ENCODE data around the gene EEF2.
"Not testable (repeated sequence)": the region's sequence is repeated elsewhere in the genome, so short reads cannot be mapped to it uniquely, and the experiment has no call there.

EEF2 gene

GRCh38 chr19:3968556-3969434 lies 16.5 kb downstream of the EEF2 start:
- DNase-seq: no peak

GRCh38 chr19:3967983-3968382 lies 17.3 kb downstream of the EEF2 start:
- DNase-seq: not testable (repeated sequence)

GRCh38 chr19:3966051-3967017 lies 18.9 kb downstream of the EEF2 start:
- DNase-seq: no peak

- no peak for DNase-seq
Observed at GRCh38 chr19:3964256-3965194, 20.7 kb downstream of the EEF2 start.

GRCh38 chr19:3963458-3964255 lies 21.6 kb downstream of the EEF2 start:
- DNase-seq: no peak

- no peak for DNase-seq
Observed at GRCh38 chr19:3961007-3961406, 24.3 kb downstream of the EEF2 start.

GRCh38 chr19:3959766-3960131 lies 25.5 kb downstream of the EEF2 start:
- no peak for DNase-seq

- no peak for DNase-seq
Observed at GRCh38 chr19:3958836-3959765, 26.2 kb downstream of the EEF2 start.

GRCh38 chr19:3955688-3956087 lies 29.6 kb downstream of the EEF2 start:
- DNase-seq: no peak

- DNase-seq: not testable (repeated sequence)
Observed at GRCh38 chr19:3955276-3955675, 30.0 kb downstream of the EEF2 start.

GRCh38 chr19:3954107-3954506 lies 31.2 kb downstream of the EEF2 start:
- no peak for DNase-seq

- not testable (repeated sequence) for DNase-seq
Observed at GRCh38 chr19:3952755-3953276, 32.4 kb downstream of the EEF2 start.

- no peak for DNase-seq
Observed at GRCh38 chr19:3950871-3951861, 34.1 kb downstream of the EEF2 start.

GRCh38 chr19:3949997-3950859 lies 35.0 kb downstream of the EEF2 start:
- DNase-seq: no peak

GRCh38 chr19:3949294-3949693 lies 36.0 kb downstream of the EEF2 start:
- no peak for DNase-seq

GRCh38 chr19:3947316-3947933 lies 37.8 kb downstream of the EEF2 start:
- DNase-seq: not testable (repeated sequence)

- DNase-seq: no peak
Observed at GRCh38 chr19:3945838-3946237, 39.4 kb downstream of the EEF2 start.
